SK-N-SH (cell line): ENCODE data around the gene BICC1. TPM values are rescaled to one million over a fixed set of nuclear protein-coding genes. Genes with fewer than 3 reads are reported as not detected.
A peak's percentile ranks its signal among the peaks of the same experiment; 100 is the strongest.

ENCODE experiments used
- CTCF ChIA-PET: fragments of 300-600, 350-600 bp; formaldehyde crosslinking; extraction: SDS; loops from one replicate; lab custom pipeline; 2021; lab: Yijun Ruan, JAX
- POLR2A ChIA-PET: fragments of 350-600 bp; sonication (Branson Sonifier 250); formaldehyde crosslinking; extraction: SDS; loops from one replicate; lab custom pipeline; 2020; ENCODE audit warnings: antibody characterized with exemption, inconsistent platforms; lab: Yijun Ruan, JAX
- DNase-seq: peaks from one replicate; pipeline ENCODE4 v3.0.0; 2012
- H2AFZ ChIP-seq: fragments of 200-600 bp; sonication (generic); 2 replicates; pipeline ENCODE4 v1.8.1; 2016; ENCODE audit warnings: antibody characterized with exemption, mild to moderate bottlenecking, low read depth
- H3F3A ChIP-seq: fragments of 200-600 bp; sonication (generic); replicated peaks from 2 replicates; pipeline ENCODE3; 2016; ENCODE audit warnings: antibody characterized with exemption, mild to moderate bottlenecking; ENCODE audit not compliant: insufficient read depth
- H3K27ac ChIP-seq, 2 experiments: fragments of 200-500 bp in 1 of 2; fragments of 200-600 bp in 1 of 2; sonication (Bioruptor generic) in 1 of 2; sonication (generic), shearing (Covaris generic) in 1 of 2; 2 replicates each; pipeline versions ENCODE4 v1.5.1 to v1.6.1; 2014 to 2016; ENCODE audit warnings: low read depth in 2 of 2, inconsistent platforms in 1 of 2, low read length in 1 of 2, mild to moderate bottlenecking in 1 of 2, mixed read lengths in 1 of 2
- H3K27me3 ChIP-seq: fragments of 200-600 bp; sonication (generic), shearing (Covaris generic); 2 replicates; pipeline ENCODE4 v1.6.1; 2016; ENCODE audit warnings: mixed run types; ENCODE audit not compliant: insufficient read depth
- H3K36me3 ChIP-seq, 2 experiments: fragments of 200-500 bp in 1 of 2; fragments of 200-600 bp in 1 of 2; sonication (Bioruptor generic) in 1 of 2; sonication (generic) in 1 of 2; replicated peaks in 1 of 2; 2 replicates each; pipeline versions ENCODE3 to v1.5.1; 2014 to 2016; ENCODE audit warnings: low read length in 1 of 2, mild to moderate bottlenecking in 1 of 2; ENCODE audit not compliant: insufficient read depth in 2 of 2, control insufficient read depth in 1 of 2
- H3K4me1 ChIP-seq, 2 experiments: fragments of 200-500 bp in 1 of 2; fragments of 200-600 bp in 1 of 2; sonication (Bioruptor generic) in 1 of 2; sonication (generic), shearing (Covaris generic) in 1 of 2; 2 replicates each; pipeline versions ENCODE4 v1.5.1 to v1.6.1; 2014 to 2016; ENCODE audit warnings: low read depth in 1 of 2, low read length in 1 of 2, mixed run types in 1 of 2; ENCODE audit not compliant: insufficient read depth in 2 of 2, control insufficient read depth in 1 of 2
- H3K4me2 ChIP-seq: fragments of 200-600 bp; sonication (generic), shearing (Covaris generic); 2 replicates; pipeline ENCODE4 v1.6.1; 2017; ENCODE audit warnings: mixed run types
- H3K4me3 ChIP-seq, 2 experiments: fragments of 200-500 bp in 1 of 2; fragments of 200-600 bp in 1 of 2; sonication (Bioruptor generic) in 1 of 2; sonication (generic), shearing (Covaris generic) in 1 of 2; 2 replicates each; pipeline versions ENCODE4 v1.5.1 to v1.8.1; 2014 to 2016; ENCODE audit warnings: low read depth in 2 of 2, inconsistent platforms in 1 of 2, low read length in 1 of 2, mild to moderate bottlenecking in 1 of 2, mixed read lengths in 1 of 2, moderate library complexity in 1 of 2
- H3K79me2 ChIP-seq: fragments of 200-600 bp; sonication (generic); 2 replicates; pipeline ENCODE4 v1.8.1; 2017; ENCODE audit warnings: mild to moderate bottlenecking; ENCODE audit not compliant: insufficient read depth
- H3K9ac ChIP-seq: fragments of 200-600 bp; sonication (generic); 2 replicates; pipeline ENCODE4 v1.6.1; 2017; ENCODE audit warnings: mixed run types
- H3K9me2 ChIP-seq: fragments of 200-600 bp; sonication (generic); 2 replicates; pipeline ENCODE4 v1.6.1; 2017; ENCODE audit warnings: mixed run types
- H3K9me3 ChIP-seq: fragments of 200-600 bp; sonication (generic); 2 replicates; pipeline ENCODE4 v1.6.1; 2017; ENCODE audit warnings: mixed run types, mild to moderate bottlenecking, moderate library complexity
- H4K20me1 ChIP-seq: fragments of 200-600 bp; sonication (generic); 2 replicates; pipeline ENCODE4 v1.6.1; 2017; ENCODE audit warnings: mild to moderate bottlenecking, mixed run types; ENCODE audit not compliant: insufficient read depth
- ELF1 ChIP-seq: IDR thresholded peaks from 2 replicates; pipeline ENCODE4 v1.4.0; 2012
- FOSL2 ChIP-seq: IDR thresholded peaks from 2 replicates; pipeline ENCODE4 v1.4.0; 2012; ENCODE audit warnings: low read depth, mild to moderate bottlenecking, moderate library complexity, borderline replicate concordance
- FOXJ3 ChIP-seq: sonication (generic); formaldehyde crosslinking; IDR thresholded peaks from 2 replicates; pipeline ENCODE4 v1.5.1; 2020; ENCODE audit warnings: mild to moderate bottlenecking, missing genetic modification reagents
- GABPA ChIP-seq: IDR thresholded peaks from 2 replicates; pipeline ENCODE4 v1.4.0; 2012; ENCODE audit warnings: low read depth, mild to moderate bottlenecking
- JUND ChIP-seq: IDR thresholded peaks from 2 replicates; pipeline ENCODE4 v1.4.0; 2012
- MAX ChIP-seq: IDR thresholded peaks from 2 replicates; pipeline ENCODE4 v1.4.0; 2012; ENCODE audit warnings: low read depth
- MXI1 ChIP-seq: IDR thresholded peaks from 2 replicates; pipeline ENCODE4 v1.6.1; 2012; ENCODE audit warnings: mild to moderate bottlenecking, low read depth, low read length, improper control_type of control experiment
- PBX3 ChIP-seq: IDR thresholded peaks from 2 replicates; pipeline ENCODE4; 2012
- RCOR1 ChIP-seq: fragments of 150-350 bp; IDR thresholded peaks from 2 replicates; pipeline ENCODE4 v1.6.1; 2017; ENCODE audit warnings: antibody characterized with exemption, low read length
- REST ChIP-seq: IDR thresholded peaks from 2 replicates; pipeline ENCODE4 v1.6.1; 2012; ENCODE audit warnings: mild to moderate bottlenecking, low read depth, low read length, moderate library complexity
- WGBS: methylation state at CpG from one replicate; pipeline ENCODE4 v1.1.6; 2017; ENCODE audit warnings: low lambda C conversion rate; 5-methylcytosine and 5-hydroxymethylcytosine counted together
- polyA plus RNA-seq, 3 experiments: library from polyadenylated mRNA; depleted of rRNA; stranded (reverse); fragments of >200 nt; gene quantifications; 2 replicates each; pipeline ENCODE4 v1.2.3, GENCODE V29; 2012

The BICC1 gene
- polyA plus RNA-seq, 1 of the 3 experiments (the other 2 are of a cell fraction) = 1.5 TPM

GRCh38 chr10:58513188-58514110, 777 bp downstream of the BICC1 start:
- no peaks in the 10 kb centered on the region for H3K27me3 ChIP-seq
- TF ChIP-seq MAX (0 out of 2 replicates have a peak, but pooled peaks have one; percentile 24), RCOR1 (no peak), FOSL2 (no peak), ELF1 (no peak), MXI1 (peak; percentile 13; the same call in 1 of the 2 replicates), FOXJ3 (CRISPR knock-in tag) (no peak), GABPA (0 out of 2 replicates have a peak, but pooled peaks have one; percentile 13), PBX3 (peak; percentile 29; the same call in 1 of the 2 replicates), JUND (no peak), REST (0 out of 2 replicates have a peak, but pooled peaks have one; percentile 2)
- TF ChIP-seq, all 33 proteins: peak for 5
- Histone ChIP-seq H2AFZ (peak overlapping the region; percentile 77), H3K9ac (peak overlapping the region; percentile 69), H3K4me2 (peak overlapping the region; percentile 98), H3K4me1 (peaks cover 0 to 5% of the 10 kb centered on the region in 2 experiments; a peak in 2 of 4 replicates), H3K79me2 (peaks cover 39% of the 10 kb centered on the region), H4K20me1 (no peaks in the 10 kb centered on the region), H3K27ac (peak overlapping the region; percentile 41 to 86; a peak in 3 of 4 replicates), H3K9me2 (no peaks in the 10 kb centered on the region), H3K9me3 (no peaks in the 10 kb centered on the region), H3F3A (peaks cover 5% of the 10 kb centered on the region), H3K36me3 (no peaks in the 10 kb centered on the region), H3K4me3 (peak overlapping the region; percentile 75 to 93)
- DNase-seq = peak; percentile 63
- ChIA-PET CTCF (interaction anchor here (0.6 to 1.7 kb wide), 3 partner anchors 11 to 137 kb away, joined by 3 to 5 read pairs (median 3); no protein-coding TSS in a partner anchor), POLR2A (no interaction called here)
- WGBS = under 1% methylated on average over 33 of the region's 53 CpGs
